ENCODE data around the gene NOL9.

DNA sequence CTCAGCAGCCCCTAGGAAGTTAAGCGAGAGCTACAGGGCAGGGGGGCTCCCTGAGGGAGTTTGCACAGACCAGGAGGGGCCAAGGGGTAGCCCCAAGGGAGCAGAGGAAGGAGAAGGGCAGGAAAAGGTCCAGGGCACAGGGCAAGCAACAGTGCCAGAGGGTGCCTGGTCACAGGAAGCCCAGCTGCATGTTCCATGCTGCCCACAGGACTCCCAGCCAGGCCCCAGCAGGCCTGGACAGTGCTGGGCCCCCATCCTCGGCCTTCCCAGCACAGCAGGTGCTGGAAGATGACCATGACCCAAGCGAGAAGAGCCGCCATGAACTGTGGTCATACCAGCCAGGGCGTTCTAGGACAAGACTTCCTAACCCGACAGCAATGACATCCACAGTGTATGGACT lies 37.3 kb upstream of the NOL9 start:
- TF ChIP-seq, protein P1, sequence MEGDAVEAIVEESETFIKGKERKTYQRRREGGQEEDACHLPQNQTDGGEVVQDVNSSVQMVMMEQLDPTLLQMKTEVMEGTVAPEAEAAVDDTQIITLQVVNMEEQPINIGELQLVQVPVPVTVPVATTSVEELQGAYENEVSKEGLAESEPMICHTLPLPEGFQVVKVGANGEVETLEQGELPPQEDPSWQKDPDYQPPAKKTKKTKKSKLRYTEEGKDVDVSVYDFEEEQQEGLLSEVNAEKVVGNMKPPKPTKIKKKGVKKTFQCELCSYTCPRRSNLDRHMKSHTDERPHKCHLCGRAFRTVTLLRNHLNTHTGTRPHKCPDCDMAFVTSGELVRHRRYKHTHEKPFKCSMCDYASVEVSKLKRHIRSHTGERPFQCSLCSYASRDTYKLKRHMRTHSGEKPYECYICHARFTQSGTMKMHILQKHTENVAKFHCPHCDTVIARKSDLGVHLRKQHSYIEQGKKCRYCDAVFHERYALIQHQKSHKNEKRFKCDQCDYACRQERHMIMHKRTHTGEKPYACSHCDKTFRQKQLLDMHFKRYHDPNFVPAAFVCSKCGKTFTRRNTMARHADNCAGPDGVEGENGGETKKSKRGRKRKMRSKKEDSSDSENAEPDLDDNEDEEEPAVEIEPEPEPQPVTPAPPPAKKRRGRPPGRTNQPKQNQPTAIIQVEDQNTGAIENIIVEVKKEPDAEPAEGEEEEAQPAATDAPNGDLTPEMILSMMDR (IDR thresholded peaks at IDR 0.05): no peak
- no peak for TF ChIP-seq POLR2A (IDR thresholded peaks at IDR 0.05)
